RWPE2 (cell line): ENCODE data around the gene SH2D3A.
"Not testable (repeated sequence)": the region's sequence is repeated elsewhere in the genome, so short reads cannot be mapped to it uniquely, and the experiment has no call there.

ENCODE experiments used
- ATAC-seq: fragments of 200-7000 bp; cut with Tn5 transposase; 3 replicates; pipeline ENCODE4 v1.9.1; 2021; ENCODE audit warnings: low read depth
- DNase-seq: peaks from one replicate; pipeline ENCODE4 v3.0.0-alpha.2; 2020; ENCODE audit warnings: low spot score
- H3K27ac ChIP-seq: fragments of 450-650 bp; 2 replicates; pipeline ENCODE4 v1.5.1; 2017; ENCODE audit warnings: mild to moderate bottlenecking; ENCODE audit not compliant: poor library complexity, severe bottlenecking
- H3K27me3 ChIP-seq: fragments of 250-450 bp; sonication (Bioruptor Pico); 2 replicates; pipeline ENCODE4 v1.5.1; 2021; ENCODE audit warnings: mild to moderate bottlenecking, moderate library complexity; ENCODE audit not compliant: insufficient read depth, poor library complexity, severe bottlenecking
- H3K36me3 ChIP-seq: fragments of 250-450 bp; sonication (Bioruptor Pico); 2 replicates; pipeline ENCODE4 v1.5.1; 2020; ENCODE audit warnings: low read depth, mild to moderate bottlenecking, moderate library complexity
- H3K4me1 ChIP-seq: fragments of 250-450 bp; sonication (Bioruptor Pico); 2 replicates; pipeline ENCODE4 v1.5.1; 2021; ENCODE audit warnings: mild to moderate bottlenecking, moderate library complexity; ENCODE audit not compliant: insufficient read depth, poor library complexity, severe bottlenecking
- H3K4me3 ChIP-seq: fragments of 250-450 bp; sonication (Bioruptor Pico); 2 replicates; pipeline ENCODE4 v1.5.1; 2021; ENCODE audit warnings: mild to moderate bottlenecking, moderate library complexity; ENCODE audit not compliant: severe bottlenecking
- H3K9me3 ChIP-seq: fragments of 250-450 bp; sonication (Bioruptor Pico); 2 replicates; pipeline ENCODE4 v1.5.1; 2021; ENCODE audit warnings: mild to moderate bottlenecking, moderate library complexity; ENCODE audit not compliant: severe bottlenecking
- CTCF ChIP-seq: fragments of 450-650 bp; IDR thresholded peaks from one replicate; pipeline ENCODE4 v1.5.1; 2017; ENCODE audit warnings: mild to moderate bottlenecking, moderate library complexity; ENCODE audit not compliant: poor library complexity, severe bottlenecking

Gene SH2D3A

GRCh38 chr19:6802336-6803035, 35.3 kb upstream of the SH2D3A start:
- Histone ChIP-seq H3K4me3 (no peak overlapping the region), H3K4me1 (peaks cover 18% of the 10 kb centered on the region), H3K27ac (peak overlapping the region; percentile 88), H3K36me3 (no peaks in the 10 kb centered on the region), H3K9me3 (no peaks in the 10 kb centered on the region), H3K27me3 (no peaks in the 10 kb centered on the region)
- DNase-seq (no peak), ATAC-seq (no peak)
- no peak for TF ChIP-seq CTCF

GRCh38 chr19:6801485-6802086, 34.4 kb upstream of the SH2D3A start:
- Histone ChIP-seq H3K9me3 (no peaks in the 10 kb centered on the region), H3K27ac (peak overlapping the region; percentile 88), H3K4me1 (peaks cover 18% of the 10 kb centered on the region), H3K4me3 (peak overlapping the region; percentile 19), H3K36me3 (no peaks in the 10 kb centered on the region), H3K27me3 (no peaks in the 10 kb centered on the region)
- DNase-seq (no peak), ATAC-seq (peak; percentile 42)
- TF ChIP-seq CTCF = no peak

DNA sequence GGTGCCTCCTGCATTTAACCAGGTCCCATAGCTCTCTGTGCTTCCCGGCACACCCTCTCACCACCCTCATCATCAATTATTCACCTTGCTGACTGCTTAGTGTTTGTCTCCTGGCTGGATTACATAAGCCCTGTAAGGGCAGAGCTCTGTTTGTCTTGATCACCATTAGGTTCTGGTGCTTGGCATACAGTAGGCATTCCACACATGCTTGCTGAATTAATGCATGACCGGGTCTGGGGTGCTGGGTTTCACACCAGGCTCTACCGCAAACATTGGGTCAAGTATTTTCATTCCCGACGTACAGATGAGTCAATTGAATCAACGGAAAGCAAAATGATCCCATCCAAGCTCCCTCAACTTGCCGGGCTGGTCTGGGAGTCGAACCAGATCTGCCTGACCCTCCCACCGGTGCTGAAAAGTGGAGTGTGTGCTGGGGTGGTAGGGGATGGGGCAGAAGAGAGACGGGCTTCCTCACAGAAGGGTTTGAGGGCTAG, 33.8 kb upstream of the SH2D3A start:
- TF ChIP-seq CTCF = no peak
- Histone ChIP-seq H3K27me3 (no peaks in the 10 kb centered on the region), H3K4me1 (peaks cover 18% of the 10 kb centered on the region), H3K9me3 (no peaks in the 10 kb centered on the region), H3K27ac (peak overlapping the region; percentile 88), H3K36me3 (no peaks in the 10 kb centered on the region), H3K4me3 (peak overlapping the region; percentile 19)
- ATAC-seq (peak; percentile 93), DNase-seq (peak; percentile 79)

GRCh38 chr19:6800160-6800790, 33.0 kb upstream of the SH2D3A start:
- not testable (repeated sequence) for H3K9me3 ChIP-seq, H3K27me3 ChIP-seq, H3K36me3 ChIP-seq, H3K4me3 ChIP-seq, ATAC-seq, DNase-seq
- peak overlapping the region; percentile 88 for H3K27ac ChIP-seq
- H3K4me1 ChIP-seq = peaks cover 18% of the 10 kb centered on the region

DNA sequence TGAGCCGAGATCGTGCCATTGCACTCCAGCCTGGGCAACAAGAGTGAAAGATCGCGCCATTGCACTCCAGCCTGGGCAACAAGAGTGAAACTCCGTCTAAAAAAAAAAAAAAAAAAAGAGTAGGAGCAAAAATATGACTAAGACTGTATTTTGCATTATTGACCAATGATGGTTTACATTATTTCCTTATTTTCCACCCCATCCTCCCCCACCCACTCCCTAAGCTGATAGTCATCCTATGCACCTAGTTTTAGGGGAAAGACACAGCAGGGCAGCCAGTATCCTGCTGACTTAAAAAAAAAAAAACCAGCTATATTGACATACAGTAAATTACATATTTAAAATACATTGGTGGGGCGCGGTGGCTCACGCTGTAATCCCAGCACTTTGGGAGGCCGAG, 30.4 kb upstream of the SH2D3A start:
- Histone ChIP-seq H3K36me3 (no peaks in the 10 kb centered on the region), H3K4me3 (no peak overlapping the region), H3K27ac (no peak overlapping the region), H3K27me3 (no peaks in the 10 kb centered on the region), H3K9me3 (no peaks in the 10 kb centered on the region), H3K4me1 (peaks cover 18% of the 10 kb centered on the region)
- no peak for DNase-seq
- no peak for ATAC-seq
- no peak for TF ChIP-seq CTCF
